ENCODE data around the gene CCDC69.
"Not testable (repeated sequence)": the region's sequence is repeated elsewhere in the genome, so short reads cannot be mapped to it uniquely, and the experiment has no call there.

CCDC69 gene

DNA sequence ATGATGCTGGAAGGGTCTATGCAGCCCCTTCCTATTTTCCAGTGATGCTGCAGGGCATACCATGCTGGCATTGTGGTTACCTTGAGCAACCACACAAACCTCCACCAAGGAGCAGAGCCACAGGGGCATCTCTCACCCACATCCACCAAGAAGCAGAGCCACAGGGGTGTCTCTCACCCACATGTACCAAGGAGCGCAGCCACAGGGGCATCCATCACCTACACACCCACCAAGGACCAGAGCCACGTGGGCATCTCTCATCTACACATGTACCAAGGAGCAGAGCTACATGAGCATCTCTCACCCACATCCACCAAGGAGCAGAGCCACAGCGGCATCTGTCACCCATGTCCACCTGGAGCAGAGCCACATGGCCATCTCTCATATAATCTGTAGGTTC is 20.3 kb upstream of the CCDC69 start:
- no peak for DNase-seq

DNA sequence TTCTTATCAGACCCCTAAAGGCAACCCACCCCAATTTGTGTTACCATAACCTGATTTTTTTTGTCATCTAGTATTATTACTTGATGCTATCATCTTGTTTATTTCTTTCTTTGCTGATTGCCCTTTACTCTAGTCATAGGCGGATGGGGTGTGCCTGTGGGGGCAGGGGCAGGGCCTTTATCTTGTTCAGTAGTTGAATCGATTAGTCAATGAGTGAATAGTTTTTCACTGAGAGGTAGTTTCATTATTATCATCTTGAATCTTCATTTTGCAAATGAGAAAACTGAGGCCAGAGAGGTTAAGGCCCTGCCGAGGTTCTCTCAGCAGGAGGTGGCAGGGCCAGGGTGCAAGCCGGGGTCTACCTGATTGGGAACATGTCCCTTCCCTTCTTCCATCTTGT is 19.7 kb upstream of the CCDC69 start:
- DNase-seq, result no peak

DNA sequence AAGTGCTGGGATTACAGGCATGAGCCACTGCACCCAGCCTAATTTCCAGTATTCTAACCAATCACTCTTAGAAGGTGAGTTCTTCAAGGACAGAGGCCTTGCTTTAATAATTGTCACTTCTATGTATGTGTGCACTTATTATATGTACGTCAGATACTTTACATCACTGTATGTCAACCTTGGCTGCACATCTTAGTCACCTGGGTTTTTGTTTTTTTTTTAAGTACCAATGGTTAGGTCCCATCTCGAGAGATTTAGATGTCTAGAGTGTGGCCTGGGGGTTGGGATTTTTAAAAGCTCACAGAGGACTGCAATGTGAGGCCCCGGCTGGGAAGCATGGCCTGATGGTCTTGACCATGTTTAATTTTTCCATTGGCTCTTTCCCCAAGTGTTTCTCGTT is 19.2 kb upstream of the CCDC69 start:
- DNase-seq, result no peak

DNA sequence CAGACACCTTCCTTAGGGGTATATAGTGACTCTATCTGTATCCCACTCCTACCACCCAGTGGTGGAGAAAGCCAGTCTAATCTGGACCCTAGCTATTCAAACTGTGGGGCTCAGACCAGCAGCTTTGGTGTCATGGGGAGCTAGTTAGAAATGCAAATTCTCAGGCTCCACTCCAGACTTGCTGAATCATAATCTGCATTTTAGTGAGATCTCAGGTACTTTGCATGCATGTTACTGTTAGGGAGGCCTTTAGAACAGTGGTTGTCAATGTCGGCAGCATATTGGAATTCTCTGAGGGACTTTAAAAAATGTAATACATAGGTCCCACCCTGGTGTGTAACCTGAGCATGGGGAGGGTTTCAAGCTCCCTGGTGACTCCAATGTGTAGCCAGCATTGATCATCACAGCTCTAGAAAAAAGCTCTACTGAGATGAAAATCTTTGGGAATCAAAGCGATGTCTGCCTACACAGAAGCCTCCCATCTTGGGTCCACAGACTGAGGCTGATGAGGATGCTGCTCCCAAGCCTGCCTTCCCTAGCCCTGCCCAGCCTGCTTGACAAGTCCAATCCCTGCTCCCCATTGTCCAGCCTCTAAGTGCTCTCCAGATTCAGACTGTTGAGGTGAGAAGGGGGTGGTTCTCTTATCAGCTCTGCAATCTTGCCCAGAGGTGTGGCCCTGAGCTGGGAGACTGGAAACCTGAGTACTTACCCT is 17.2 kb upstream of the CCDC69 start:
- DNase-seq, result peak; percentile 75

DNA sequence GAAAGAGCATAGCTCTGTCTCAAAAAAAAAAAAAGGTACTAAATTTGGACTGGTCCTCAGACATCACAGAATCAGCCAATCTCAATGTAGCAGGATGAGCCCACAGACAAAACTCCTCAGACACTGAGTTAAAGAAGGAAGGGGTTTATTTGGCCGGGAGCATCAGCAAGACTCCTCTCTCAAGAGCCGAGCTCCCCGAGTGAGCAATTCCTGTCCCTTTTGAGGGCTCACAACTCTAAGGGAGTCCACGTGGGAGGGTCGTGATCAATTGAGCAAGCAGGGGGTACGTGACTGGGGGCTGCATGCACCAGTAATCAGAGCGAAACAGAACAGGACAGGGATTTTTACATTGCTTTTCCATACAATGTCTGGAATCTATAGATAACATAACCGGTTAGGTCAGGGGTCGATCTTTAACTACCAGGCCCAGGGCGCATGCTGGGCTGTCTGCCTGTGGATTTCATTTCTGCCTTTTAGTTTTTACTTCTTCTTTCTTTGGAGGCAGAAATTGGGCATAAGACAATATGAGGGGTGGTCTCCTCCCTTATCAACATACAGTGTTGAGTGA is 16.5 kb upstream of the CCDC69 start:
- DNase-seq, result not testable (repeated sequence)

DNA sequence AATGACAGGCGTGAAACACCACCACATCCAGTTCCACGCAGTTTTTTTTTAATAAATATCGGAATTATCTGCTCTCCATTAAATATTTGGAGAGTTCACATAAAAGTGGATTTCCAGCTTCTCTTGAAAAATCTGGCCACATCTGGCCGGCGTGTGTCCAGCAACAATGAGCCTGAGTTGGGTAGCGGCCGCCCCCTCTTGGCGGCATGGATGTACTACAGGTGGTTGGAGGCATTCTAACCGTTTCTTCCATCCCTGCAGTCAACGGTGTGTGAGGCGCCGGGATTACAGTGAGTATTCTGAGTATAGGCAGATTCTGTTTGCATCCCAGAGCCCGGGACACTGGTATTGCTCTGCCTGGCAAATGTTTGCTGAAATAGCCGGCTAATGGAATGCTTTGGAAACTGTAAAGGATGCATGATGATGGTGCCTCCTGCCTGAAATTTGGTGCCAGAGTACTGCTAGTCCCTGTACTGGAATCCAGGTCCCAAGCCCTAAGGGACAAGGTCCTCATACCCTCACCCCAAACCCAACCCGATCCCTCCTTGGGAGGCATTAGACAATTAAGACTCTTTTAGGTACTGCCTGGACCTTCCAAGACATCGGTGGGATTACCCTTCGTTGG is 15.5 kb upstream of the CCDC69 start:
- no peak for DNase-seq

DNA sequence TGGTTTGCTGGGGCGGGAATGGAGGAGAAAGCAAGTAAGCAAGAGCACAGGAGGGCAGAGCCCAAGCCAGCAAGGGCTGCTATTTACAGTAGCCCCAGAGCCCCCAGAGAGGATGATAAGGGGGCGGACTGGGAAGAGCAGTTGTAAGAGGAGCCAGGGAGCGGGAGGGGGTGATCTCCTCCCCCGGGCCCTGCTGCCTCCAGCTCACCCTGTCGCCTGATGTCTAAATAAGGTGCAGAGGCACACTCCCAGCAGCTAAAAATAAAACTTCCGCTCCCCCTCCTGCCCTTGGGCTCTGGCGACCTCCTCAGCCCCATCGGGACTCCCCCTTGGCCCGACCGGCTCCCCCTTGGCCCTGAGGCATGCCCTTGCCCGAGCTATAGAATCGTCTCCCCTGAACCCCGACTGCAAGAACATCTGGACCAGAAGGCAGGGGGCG is 14.4 kb upstream of the CCDC69 start:
- DNase-seq, result no peak

DNA sequence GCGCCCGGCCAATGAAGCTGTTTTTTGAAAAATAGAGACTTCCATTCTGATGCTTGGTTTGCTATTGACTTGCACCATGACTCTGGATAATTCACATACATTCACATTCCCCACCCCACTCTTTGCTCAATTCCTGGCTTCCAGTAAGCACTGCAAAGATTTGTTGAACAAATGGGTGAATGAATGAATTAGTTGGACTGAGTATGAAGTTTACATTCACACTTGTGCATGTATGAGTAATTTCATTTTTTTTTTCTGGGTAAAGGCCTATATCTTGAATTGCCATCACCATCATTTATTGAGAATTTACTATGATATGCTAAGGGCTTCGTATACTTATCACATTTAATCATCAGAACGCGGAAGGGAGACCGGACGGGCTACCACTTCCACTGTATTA is 13.8 kb upstream of the CCDC69 start:
- no peak for DNase-seq

DNA sequence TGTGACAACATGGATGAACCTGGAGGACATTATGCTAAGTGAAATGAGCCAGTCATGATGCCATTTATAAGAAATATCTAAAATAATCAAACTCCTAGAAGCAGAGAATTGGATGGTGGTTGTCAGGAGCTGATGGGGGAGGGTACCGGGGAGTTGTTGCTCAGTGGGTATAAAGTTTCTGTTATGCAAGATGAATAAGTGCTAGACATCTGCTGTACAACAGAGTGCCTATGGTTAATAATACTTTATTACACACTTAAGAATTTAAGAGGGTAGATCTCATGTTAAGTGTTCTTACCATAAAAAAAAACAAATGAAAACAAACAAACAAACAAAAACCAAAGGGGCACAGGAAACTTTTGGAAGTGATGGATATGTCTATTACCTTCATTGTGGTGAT is 13.0 kb upstream of the CCDC69 start:
- peak; percentile 35 for DNase-seq

DNA sequence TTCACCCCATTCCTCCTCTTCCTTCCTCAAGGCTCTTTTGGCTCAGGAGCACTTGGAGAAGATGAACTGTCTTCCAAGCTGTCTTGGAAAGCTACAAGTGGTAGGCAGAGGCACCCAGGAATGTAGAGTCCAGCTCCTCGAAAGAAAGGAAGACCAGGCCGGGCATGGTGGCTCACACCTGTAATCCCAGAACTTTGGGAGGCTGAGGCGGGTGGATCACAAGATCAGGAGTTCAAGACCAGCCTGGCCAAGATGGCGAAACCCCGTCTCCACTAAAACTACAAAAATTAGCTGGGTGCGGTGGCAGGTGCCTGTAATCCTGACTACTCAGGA is 11.3 kb upstream of the CCDC69 start:
- DNase-seq, result not testable (repeated sequence)

DNA sequence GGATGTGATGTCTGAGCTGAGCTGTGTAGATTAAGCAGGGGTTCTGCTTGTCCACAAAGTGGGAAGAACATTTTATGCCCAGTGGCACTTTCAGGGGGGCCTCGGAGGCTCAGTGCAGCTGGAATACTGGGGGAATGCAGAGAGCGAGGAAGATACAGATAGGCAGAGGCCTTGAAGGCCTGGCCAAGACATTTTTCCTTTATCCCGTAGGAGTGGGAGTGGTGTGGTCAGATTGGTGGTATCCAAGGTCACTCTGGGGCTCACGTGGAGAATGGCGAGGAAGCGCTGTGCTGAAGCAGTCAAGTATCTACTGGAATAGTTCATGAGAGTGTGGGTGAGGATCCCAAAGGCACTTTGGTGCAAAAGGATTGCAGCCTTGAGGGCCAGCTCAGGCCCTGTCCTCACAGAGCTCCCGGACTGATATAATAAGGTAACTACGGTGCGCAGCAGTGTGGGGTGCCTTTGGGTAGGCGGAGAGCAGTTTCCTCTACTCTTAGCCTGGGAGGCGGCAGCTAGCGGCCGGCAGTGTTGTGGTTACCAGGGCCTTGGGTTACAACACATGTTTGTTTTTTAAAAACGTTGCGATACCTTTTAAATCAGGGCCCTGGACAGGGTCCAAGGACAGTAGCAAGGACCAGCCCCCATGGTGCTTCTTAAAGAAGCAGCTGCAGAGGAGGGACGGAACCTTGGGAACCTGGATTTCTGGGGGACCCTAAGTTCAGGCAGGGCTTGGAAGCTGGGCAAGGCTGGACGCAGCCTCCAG is 10.8 kb upstream of the CCDC69 start:
- DNase-seq, result no peak

DNA sequence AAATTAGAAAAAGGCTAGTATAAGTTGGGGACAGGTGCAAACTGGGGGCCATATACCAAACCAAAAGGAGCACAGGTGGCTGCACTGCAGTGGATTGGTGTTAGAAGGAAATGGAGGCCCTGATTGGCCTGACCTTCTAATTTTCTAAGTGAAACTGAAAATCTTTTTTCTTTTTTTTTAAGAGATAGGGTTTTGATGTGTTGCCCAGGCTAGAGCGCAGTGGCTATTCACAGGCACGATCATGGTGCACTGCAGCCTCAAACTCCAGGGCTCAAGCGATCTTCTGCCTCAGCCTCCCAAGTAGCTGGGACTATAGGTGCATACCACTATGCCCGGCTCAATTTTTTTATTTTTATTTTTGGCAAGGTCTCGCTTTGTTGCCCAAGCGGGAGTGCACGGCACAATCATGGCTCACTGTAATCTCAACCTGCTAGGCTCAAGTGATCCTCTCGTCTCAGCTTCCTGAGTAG is 9.8 kb upstream of the CCDC69 start:
- no peak for DNase-seq

DNA sequence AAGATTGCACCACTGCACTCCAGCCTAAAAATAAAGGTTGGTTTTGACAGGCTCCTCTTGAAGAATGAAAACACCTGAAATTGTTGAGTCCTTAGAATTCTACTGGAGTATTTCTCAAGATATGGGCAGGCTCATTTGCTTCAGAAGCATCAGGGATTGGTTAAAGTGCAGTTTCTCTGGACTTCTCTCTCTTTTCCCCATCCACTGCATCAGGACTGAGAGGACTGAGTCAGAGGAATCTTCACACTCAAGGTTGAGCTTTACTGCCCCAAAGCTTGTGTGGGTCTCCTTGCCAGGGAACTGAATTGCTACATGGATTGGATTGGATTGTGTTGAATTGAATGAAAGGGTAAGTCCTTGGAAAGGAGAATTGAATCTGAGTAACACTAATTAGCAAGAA is 7.5 kb upstream of the CCDC69 start:
- no peak for DNase-seq

DNA sequence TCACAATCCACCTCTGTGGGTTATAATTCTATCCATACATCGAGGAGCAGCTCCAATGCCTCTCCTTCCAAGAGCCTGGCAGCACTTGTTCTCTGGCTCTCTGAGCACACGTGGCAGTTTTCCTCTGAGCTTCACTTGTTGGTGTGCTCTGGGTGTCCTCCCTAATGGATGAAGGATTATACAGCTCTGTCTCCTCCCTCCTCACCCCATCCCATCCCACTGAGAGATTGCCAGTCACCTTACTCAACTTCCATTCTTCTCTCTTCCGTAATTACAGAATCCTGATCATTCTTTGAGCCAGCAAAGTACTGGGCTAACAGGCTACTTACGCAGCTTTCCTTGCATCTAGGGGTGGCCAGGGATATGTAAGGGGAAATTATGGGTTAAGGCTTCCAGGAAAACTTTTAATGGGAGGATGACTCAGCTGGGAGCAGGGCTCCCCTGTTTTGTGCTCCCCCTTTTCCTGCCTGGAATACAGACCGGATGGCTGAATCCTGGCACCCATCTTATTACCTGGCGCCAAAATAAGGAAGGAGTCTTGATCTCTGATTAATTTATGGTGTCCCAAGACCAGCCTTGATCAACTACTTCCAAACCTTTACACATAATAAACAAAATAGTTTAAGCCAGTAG is 6.3 kb upstream of the CCDC69 start:
- DNase-seq, result no peak

DNA sequence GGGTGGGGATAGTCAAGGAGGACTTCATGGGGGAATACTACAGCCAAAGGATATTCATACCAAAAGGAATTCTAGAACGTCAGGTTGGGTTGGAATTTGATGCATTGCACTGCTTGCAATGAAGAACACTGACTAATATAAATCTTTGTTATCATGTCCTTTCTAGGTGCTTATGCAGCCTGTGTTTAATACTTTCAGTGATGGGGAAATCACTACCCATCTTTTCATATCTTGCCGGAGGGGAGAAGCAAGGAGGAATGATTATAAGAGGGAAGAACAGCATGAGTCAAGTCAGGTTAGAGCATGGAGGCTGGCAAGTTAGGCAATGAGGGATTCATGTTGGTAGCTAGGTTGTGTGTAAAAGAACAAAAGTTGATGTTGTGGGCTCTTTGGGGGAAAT is 5.1 kb upstream of the CCDC69 start:
- DNase-seq, result no peak

DNA sequence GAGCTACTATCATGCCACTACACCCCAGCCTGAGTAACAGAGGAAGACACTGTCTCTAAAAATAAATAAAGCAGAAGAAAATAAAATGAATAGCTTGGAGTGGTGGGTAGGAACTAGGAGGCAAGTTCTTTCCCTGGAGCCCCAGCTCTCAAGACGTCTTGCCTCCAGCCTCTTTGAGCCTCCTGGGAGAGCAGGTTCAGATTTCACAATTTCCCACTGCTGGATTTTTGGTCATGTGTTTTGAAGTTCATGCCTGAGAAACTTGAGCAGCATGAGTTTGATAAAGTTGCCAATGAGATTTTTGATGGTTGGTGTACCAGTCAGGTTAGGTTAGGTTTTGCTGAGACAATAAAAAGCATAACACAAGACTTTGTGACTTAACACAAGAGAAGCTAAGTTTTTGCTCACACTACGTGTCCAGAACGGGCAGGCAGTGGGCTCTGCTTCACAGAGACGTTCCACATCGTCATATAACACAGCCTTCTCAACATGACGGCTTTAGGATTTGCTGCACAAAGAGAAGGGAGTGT is 4.1 kb upstream of the CCDC69 start:
- no peak for DNase-seq

DNA sequence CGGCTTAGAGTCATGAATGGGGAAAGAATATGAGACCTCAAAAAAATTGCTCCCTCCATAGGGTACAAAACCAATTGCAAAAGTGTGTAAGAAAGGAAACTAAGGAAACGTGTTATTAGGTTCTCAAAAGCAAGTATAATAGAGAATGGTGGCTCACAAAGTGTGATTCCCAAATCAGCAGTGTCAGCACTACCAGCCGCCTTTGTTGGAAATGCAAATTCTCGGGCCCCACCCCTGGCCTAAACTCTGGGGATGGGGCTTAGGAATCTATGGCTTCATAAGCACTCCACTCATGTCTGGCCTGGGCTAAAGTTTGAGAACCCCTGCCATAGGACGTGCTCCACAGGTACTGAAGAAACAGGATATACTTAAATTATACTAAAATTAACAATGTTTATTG is 1.6 kb upstream of the CCDC69 start:
- DNase-seq, result no peak

DNA sequence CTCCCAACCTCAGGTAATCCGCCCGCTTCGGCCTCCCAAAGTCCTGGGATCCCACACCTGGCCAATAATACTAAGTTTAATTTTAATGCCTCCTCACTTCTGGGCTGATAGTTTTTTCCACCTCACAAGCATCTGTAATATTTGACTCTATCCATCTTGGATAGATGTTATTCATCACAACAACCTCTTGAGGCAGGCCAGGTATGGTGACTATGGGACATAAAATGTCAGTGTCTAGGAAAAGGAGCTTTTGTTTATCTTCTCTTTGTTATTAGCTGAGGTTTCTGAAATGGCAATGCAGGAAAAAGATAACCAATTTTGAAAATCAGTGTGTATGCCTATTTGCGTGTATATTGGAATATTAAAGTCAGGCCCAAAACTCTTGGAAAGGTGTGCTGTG is 1.2 kb upstream of the CCDC69 start:
- DNase-seq, result no peak

DNA sequence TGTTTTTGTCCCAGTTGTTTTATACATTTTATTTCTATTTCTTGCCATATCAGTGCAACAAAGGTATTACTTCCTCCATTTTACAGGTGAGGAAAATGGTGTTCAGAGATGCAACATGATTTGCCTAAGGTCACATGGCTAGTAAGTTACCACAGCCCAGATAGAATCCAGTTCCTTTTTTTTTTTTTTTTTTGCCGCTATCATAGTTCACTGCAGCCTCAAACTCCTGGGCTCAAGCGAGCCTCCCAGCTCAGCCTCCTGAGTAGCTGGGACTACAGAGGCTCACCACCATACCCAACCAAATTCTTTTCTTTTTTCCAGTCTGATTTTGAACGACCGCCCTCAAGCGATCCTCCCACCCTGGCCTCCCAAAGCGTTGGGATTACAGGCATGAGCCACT is 480 bp upstream of the CCDC69 start:
- no peak for DNase-seq

DNA sequence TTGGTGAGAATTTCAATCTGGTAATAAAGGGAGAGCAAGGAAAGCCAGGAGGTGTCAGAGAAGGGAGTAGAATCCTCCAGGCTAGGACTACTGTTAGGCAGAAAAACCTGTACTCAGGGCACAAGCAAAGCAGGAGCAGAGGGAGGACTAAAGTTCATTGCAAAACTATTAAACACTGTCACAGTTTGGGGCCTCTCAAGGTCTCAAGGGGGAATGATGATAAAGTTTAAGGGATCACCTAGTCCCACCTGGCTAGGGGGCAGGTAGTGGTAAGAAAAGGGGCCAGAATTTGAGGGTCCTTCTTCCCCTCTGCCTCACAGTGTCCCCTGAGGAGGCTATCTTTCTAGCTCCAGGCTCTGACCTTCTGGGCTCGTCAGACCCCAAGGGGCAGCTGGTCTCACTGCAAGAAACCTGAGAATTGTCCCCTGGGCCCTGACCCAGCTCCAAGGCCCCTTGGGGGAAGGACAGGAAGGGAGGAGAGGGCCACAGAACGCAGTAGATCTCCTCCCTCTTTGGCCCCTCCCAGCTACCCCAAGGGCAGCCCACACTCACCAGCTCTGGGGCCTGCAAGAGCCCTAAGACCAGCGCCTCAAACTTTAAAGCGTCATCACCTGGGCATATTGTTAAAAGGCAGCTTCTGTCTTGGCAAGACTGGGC is 974 bp downstream of the CCDC69 start:
- no peak for DNase-seq

DNA sequence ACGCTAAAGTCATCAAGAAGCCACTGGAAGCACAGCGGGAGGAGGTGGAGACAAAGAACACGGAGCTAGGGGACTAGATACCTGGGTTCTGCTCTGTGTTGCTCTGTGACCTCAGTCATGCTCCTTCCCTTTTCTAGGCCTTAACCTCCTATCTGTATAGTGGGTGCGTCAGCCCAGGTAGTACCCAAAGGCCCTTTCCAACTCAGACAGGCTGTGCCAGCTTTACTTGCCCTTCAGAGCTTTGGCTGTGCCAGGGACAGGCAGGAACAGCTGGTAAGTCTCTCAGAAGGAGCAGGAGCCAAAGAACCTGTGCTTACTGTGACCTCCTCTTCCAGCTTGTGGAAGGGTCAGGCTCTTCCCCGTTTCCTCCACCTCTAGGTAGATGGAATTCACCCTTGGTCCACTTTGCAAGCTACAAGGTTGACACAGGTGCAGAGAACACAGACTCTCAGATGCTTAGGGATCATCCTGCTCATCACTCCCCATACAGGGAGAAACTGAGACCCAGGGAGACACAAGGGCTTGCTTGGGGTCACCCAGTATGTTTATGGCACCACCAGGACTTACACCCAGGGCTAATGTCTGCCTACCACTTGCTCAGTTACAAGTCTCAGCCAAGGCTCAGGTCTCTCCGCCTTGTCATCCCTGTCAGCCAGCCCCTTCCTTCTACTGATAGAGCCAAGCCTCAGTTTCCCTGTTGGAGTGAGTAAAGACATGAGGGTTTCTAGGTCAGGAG is 1.7 kb downstream of the CCDC69 start:
- DNase-seq, result no peak

DNA sequence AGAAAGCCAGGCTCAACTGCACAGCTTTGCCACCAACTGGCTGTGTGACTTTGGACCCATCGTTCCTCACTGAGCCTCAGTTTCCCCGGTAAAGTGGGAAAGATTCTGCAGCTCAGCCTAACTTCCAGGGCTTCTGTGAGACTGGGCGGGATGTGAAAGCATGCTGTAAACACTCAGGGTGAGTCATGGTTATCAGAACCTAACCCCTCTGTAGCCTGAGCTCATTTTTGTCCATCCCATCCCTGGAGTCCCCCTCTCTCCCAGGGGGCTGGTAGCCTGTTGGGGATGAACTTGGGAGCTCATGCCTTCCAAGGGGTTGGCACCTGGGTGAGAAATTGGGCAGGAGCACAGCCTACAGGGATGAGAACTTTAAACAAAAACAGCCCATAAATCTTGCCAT is 2.3 kb downstream of the CCDC69 start:
- DNase-seq, result no peak
